ENCODE results near the gene TGIF2. TPM values are rescaled to one million over a fixed set of nuclear protein-coding genes. Genes with fewer than 3 reads are reported as not detected.

The TGIF2 gene
- total and polyA plus RNA-seq, 2 of the 8 experiments (the other 6 are each of a cell fraction or from before 2014, with no cell fraction given), result 49.7 to 76.7 TPM

- peak; percentile 71 for TF ChIP-seq CHD7 (IDR thresholded peaks at IDR 0.05; ENCODE audit: insufficient replicate concordance, low read length)
- TF ChIP-seq HDAC2 (IDR thresholded peaks at IDR 0.05; ENCODE audit: borderline replicate concordance in 1 of 2, low read depth in 2 of 2, low read length in 2 of 2), result 0 out of 4 replicates have a peak, but pooled peaks of 1 of the 2 experiments have one; percentile 56
- TF ChIP-seq POU5F1 (IDR thresholded peaks at IDR 0.05; ENCODE audit: low read depth, low read length), result 0 out of 2 replicates have a peak, but pooled peaks have one; percentile 19
Measured at GRCh38 chr20:36585410-36586125, 12.2 kb downstream of the TGIF2 start (continued).
